OCI-LY7 (cell line): ENCODE measurements around the gene C16orf86. TPM values are rescaled to one million over a fixed set of nuclear protein-coding genes. Genes with fewer than 3 reads are reported as not detected.

Experiments
- BruUV-seq: library from RNA; stranded (reverse); fragments of 400-500 nt; replicated peaks from 2 replicates; lab custom pipeline; 2021; lab: Mats Ljungman, UMichigan
- CTCF ChIA-PET: fragments of 300-600 bp; sonication (Branson Sonifier 250); formaldehyde crosslinking; loops from one replicate; lab custom pipeline; 2022; ENCODE audit warnings: antibody characterized with exemption; ENCODE audit not compliant: unreplicated experiment; lab: Charles Lee
- POLR2A ChIA-PET: fragments of 300-600 bp; sonication (Branson Sonifier 250); formaldehyde crosslinking; loops from one replicate; lab custom pipeline; 2022; ENCODE audit warnings: antibody characterized with exemption; lab: Charles Lee
- DNase-seq: peaks from one replicate; pipeline ENCODE4 v3.0.0-alpha.2; 2015; ENCODE audit warnings: low spot score
- H2AFZ ChIP-seq: fragments of 200-600 bp; sonication (generic), shearing (Covaris generic); 2 replicates; pipeline ENCODE4 v1.6.1; 2014; ENCODE audit warnings: mild to moderate bottlenecking, antibody characterized with exemption, low read length, moderate library complexity
- H3K27ac ChIP-seq: fragments of 200-600 bp; sonication (generic); 2 replicates; pipeline ENCODE4 v1.5.1; 2014; ENCODE audit warnings: mixed run types, low read depth, mild to moderate bottlenecking, moderate library complexity, low read length, inconsistent platforms; ENCODE audit not compliant: poor library complexity, severe bottlenecking
- H3K36me3 ChIP-seq: fragments of 200-600 bp; sonication (generic); 2 replicates; pipeline ENCODE4 v1.6.1; 2014; ENCODE audit warnings: mild to moderate bottlenecking, antibody characterized with exemption, low read length, moderate library complexity, mixed read lengths; ENCODE audit not compliant: insufficient read depth
- H3K4me1 ChIP-seq: fragments of 200-600 bp; sonication (generic); 2 replicates; pipeline ENCODE4 v1.5.1; 2014; ENCODE audit warnings: mild to moderate bottlenecking, low read length; ENCODE audit not compliant: insufficient read depth, poor library complexity, severe bottlenecking
- H3K4me2 ChIP-seq: fragments of 200-600 bp; sonication (generic); 2 replicates; pipeline ENCODE4 v1.6.1; 2014; ENCODE audit warnings: mild to moderate bottlenecking, low read length
- H3K4me3 ChIP-seq: fragments of 200-600 bp; sonication (generic); 2 replicates; pipeline ENCODE4 v1.5.1; 2014; ENCODE audit warnings: mild to moderate bottlenecking, low read depth, low read length; ENCODE audit not compliant: poor library complexity, severe bottlenecking
- H3K79me2 ChIP-seq: fragments of 200-600 bp; sonication (generic); 2 replicates; pipeline ENCODE4 v1.6.1; 2016; ENCODE audit warnings: low read depth, mild to moderate bottlenecking, low read length, moderate library complexity, mixed read lengths; ENCODE audit not compliant: insufficient read depth
- H3K9me2 ChIP-seq: fragments of 200-600 bp; sonication (generic); 2 replicates; pipeline ENCODE4 v1.6.1; 2016; ENCODE audit warnings: mild to moderate bottlenecking, low read length, mixed read lengths; ENCODE audit not compliant: insufficient read depth
- H3K9me3 ChIP-seq: fragments of 200-600 bp; sonication (generic); 2 replicates; pipeline ENCODE4 v1.6.1; 2014; ENCODE audit warnings: mild to moderate bottlenecking, mixed run types, low read length, mixed read lengths
- H4K20me1 ChIP-seq: fragments of 200-600 bp; sonication (generic); 2 replicates; pipeline ENCODE4 v1.6.1; 2014; ENCODE audit warnings: mild to moderate bottlenecking, antibody characterized with exemption, low read length, moderate library complexity, mixed read lengths; ENCODE audit not compliant: insufficient read depth
- CTCF ChIP-seq: fragments of 200-600 bp; sonication (generic); conservative IDR thresholded peaks from 2 replicates; pipeline ENCODE4 v1.5.1; 2014; ENCODE audit warnings: mild to moderate bottlenecking, antibody characterized with exemption, low read length, moderate library complexity, mixed read lengths
- EZH2phosphoT487 ChIP-seq: fragments of 200-600 bp; sonication (generic); IDR thresholded peaks from 2 replicates; pipeline ENCODE4 v1.6.1; 2018; ENCODE audit warnings: low read depth, borderline replicate concordance, mild to moderate bottlenecking, mixed run types, antibody characterized with exemption, low read length, moderate library complexity, mixed read lengths
- intact Hi-C: fragments of 100-400 bp; cut with micrococcal nuclease; formaldehyde crosslinking; loops from one replicate; pipeline ENCODE4 v1.10.0; 2022; ENCODE audit not compliant: unreplicated experiment
- total RNA-seq, 2 experiments: library from RNA; depleted of rRNA in 1 of 2; stranded (reverse); fragments of >200 nt in 1 of 2; shearing (Covaris generic) in 1 of 2; gene quantifications; 2 replicates each; pipeline ENCODE4 v1.2.3, GENCODE V29; 2014 to 2022

The C16orf86 gene
- total RNA-seq, 2 experiments from 2014 or later, result 4.7 to 7.8 TPM

- CTCF ChIA-PET, result no interaction called here
- POLR2A ChIA-PET, result no interaction called here
Measured at GRCh38 chr16:67655363-67655762, 11.3 kb upstream of the C16orf86 start.

GRCh38 chr16:67656344-67657016, 10.1 kb upstream of the C16orf86 start:
- no peak overlapping the region for H3K4me2 ChIP-seq
- peaks cover 76% of the 10 kb centered on the region for H3K36me3 ChIP-seq
- no peak overlapping the region for H2AFZ ChIP-seq
- BruUV-seq, result no TSS peak
- CTCF ChIA-PET, result no interaction called here
- POLR2A ChIA-PET, result interaction anchor here (0.7 kb wide), 1 partner anchor 11 kb away, joined by 3 read pairs; the partner anchor contains the start of gene CARMIL2
- peaks cover 12% of the 10 kb centered on the region for H3K4me1 ChIP-seq
- no peak overlapping the region for H3K4me3 ChIP-seq
- H3K79me2 ChIP-seq, result peaks cover 13% of the 10 kb centered on the region; the same call in 1 of the 2 replicates
- H3K9me3 ChIP-seq, result no peaks in the 10 kb centered on the region
- no peaks in the 10 kb centered on the region for H3K9me2 ChIP-seq
- 0 out of 2 replicates have a peak, but pooled peaks cover 7% of the 10 kb centered on the region for H4K20me1 ChIP-seq
- intact Hi-C loops, result no loop called here
- H3K27ac ChIP-seq, result no peak overlapping the region
- DNase-seq, result no peak
- TF ChIP-seq CTCF (no peak), EZH2phosphoT487 (no peak)

More at GRCh38 chr16:67655363-67655762, 11.3 kb upstream of the C16orf86 start:
- H3K79me2 ChIP-seq, result peaks cover 13% of the 10 kb centered on the region; the same call in 1 of the 2 replicates
- no peak overlapping the region for H3K4me2 ChIP-seq
- BruUV-seq, result no TSS peak
- no peak overlapping the region for H3K27ac ChIP-seq
- no peaks in the 10 kb centered on the region for H3K9me3 ChIP-seq
- intact Hi-C loops, result no loop called here
- no peak overlapping the region for H2AFZ ChIP-seq
- H3K4me1 ChIP-seq, result peaks cover 7% of the 10 kb centered on the region
- H3K36me3 ChIP-seq, result peaks cover 87% of the 10 kb centered on the region
- H3K9me2 ChIP-seq, result no peaks in the 10 kb centered on the region
- no peak for TF ChIP-seq CTCF
- no peak for TF ChIP-seq EZH2phosphoT487
- no peak overlapping the region for H3K4me3 ChIP-seq
- DNase-seq, result no peak
- H4K20me1 ChIP-seq, result 0 out of 2 replicates have a peak, but pooled peaks cover 7% of the 10 kb centered on the region
